ENCODE data around the gene ABCC4. TPM values are rescaled to one million over a fixed set of nuclear protein-coding genes. Genes with fewer than 3 reads are reported as not detected.
A peak's percentile ranks its signal among the peaks of the same experiment; 100 is the strongest.

ABCC4 gene
- total and polyA plus RNA-seq, 8 donors = 24.7 to 60.9 (median 43.1) TPM

GRCh38 chr13:95300625-95301182 lies 547 bp downstream of the ABCC4 start:
- ATAC-seq = peak; percentile 36

GRCh38 chr13:95298971-95299621 lies 2.2 kb downstream of the ABCC4 start:
- Histone ChIP-seq H3K4me3 (no peak overlapping the region), H3K36me3 (no peaks in the 10 kb centered on the region), H3K9me3 (no peaks in the 10 kb centered on the region), H3K27me3 (peaks cover 0 to 22% of the 10 kb centered on the region in 2 donors), H3K4me1 (peaks cover 0 to 48% of the 10 kb centered on the region in 2 donors), H3K27ac (peak overlapping the region in 1 of 2 donors; percentile 37)
- intact Hi-C loops (cut with DNase I) = loop anchor here in 1 of 2 donors (10.0 kb wide), 1 partner anchor 104 kb away; no protein-coding TSS in a partner anchor
- no peak for ATAC-seq
- DNase-seq = no peak
- TF ChIP-seq CTCF (IDR thresholded peaks at IDR 0.05) = no peak

More at GRCh38 chr13:95300625-95301182, 547 bp downstream of the ABCC4 start:
- intact Hi-C loops (cut with DNase I) = no loop called here
- peaks cover 0 to 48% of the 10 kb centered on the region in 2 donors for H3K4me1 ChIP-seq
- peak; percentile 50 to 85 (median 72) for DNase-seq
- peaks cover 0 to 22% of the 10 kb centered on the region in 2 donors for H3K27me3 ChIP-seq
- H3K36me3 ChIP-seq = no peaks in the 10 kb centered on the region
- H3K27ac ChIP-seq = peak overlapping the region; percentile 72 to 82
- no peaks in the 10 kb centered on the region for H3K9me3 ChIP-seq
- peak overlapping the region; percentile 86 to 94 for H3K4me3 ChIP-seq
- TF ChIP-seq CTCF (IDR thresholded peaks at IDR 0.05) = peak in 1 of 2 donors; percentile 14

- TF ChIP-seq CTCF (IDR thresholded peaks at IDR 0.05) = no peak
- peak overlapping the region; percentile 37 to 46 for H3K27ac ChIP-seq
- H3K4me1 ChIP-seq = peaks cover 0 to 48% of the 10 kb centered on the region in 2 donors
- no peak overlapping the region for H3K4me3 ChIP-seq
- H3K27me3 ChIP-seq = peaks cover 0 to 22% of the 10 kb centered on the region in 2 donors
- no peaks in the 10 kb centered on the region for H3K9me3 ChIP-seq
- H3K36me3 ChIP-seq = no peaks in the 10 kb centered on the region
- ATAC-seq (peak; percentile 39), DNase-seq (peak in 2 of 4 donors; percentile 58 to 68)
- intact Hi-C loops (cut with DNase I) = loop anchor here in 1 of 2 donors (10.0 kb wide), 1 partner anchor 104 kb away; no protein-coding TSS in a partner anchor
Observed at GRCh38 chr13:95298169-95298965, 2.9 kb downstream of the ABCC4 start.

GRCh38 chr13:95296326-95296925 lies 4.8 kb downstream of the ABCC4 start:
- H3K4me1 ChIP-seq = peaks cover 0 to 39% of the 10 kb centered on the region in 2 donors
- peaks cover 0 to 8% of the 10 kb centered on the region in 2 donors for H3K27me3 ChIP-seq
- ATAC-seq (peak; percentile 49), DNase-seq (no peak)
- H3K27ac ChIP-seq = no peak overlapping the region
- no peaks in the 10 kb centered on the region for H3K36me3 ChIP-seq
- no peaks in the 10 kb centered on the region for H3K9me3 ChIP-seq
- intact Hi-C loops (cut with DNase I) = loop anchor here in 1 of 2 donors (10.0 kb wide), 1 partner anchor 102 kb away; no protein-coding TSS in a partner anchor
- no peak overlapping the region for H3K4me3 ChIP-seq
- peak; percentile 50 to 52 for TF ChIP-seq CTCF (IDR thresholded peaks at IDR 0.05)

Measured in left lung (tissue), 10 donors.